SK-N-SH treated with all-trans-retinoic acid at 6 μM for 48 hours (cell line): ENCODE data around the gene RHBDD1.
A peak's percentile ranks its signal among the peaks of the same experiment; 100 is the strongest.

Source experiments
- ATAC-seq: fragments of 200-7000 bp; cut with Tn5 transposase; 3 replicates; pipeline ENCODE4 v1.9.1; 2020; ENCODE audit warnings: mild to moderate bottlenecking, moderate library complexity
- BACH2 ChIP-seq: fragments of 250-450 bp; sonication (Bioruptor Pico); IDR thresholded peaks from 2 replicates; pipeline ENCODE4 v1.9.0; 2021; ENCODE audit warnings: mild to moderate bottlenecking, borderline replicate concordance
- ISL1 ChIP-seq: fragments of 250-450 bp; sonication (Bioruptor Pico); IDR thresholded peaks from 2 replicates; pipeline ENCODE4 v2.1.2; 2022; ENCODE audit warnings: mild to moderate bottlenecking, moderate library complexity
- OSR1 ChIP-seq: fragments of 250-450 bp; sonication (Bioruptor Pico); IDR thresholded peaks from 2 replicates; pipeline ENCODE4 v1.8.0; 2022; ENCODE audit warnings: moderate library complexity, mild to moderate bottlenecking, inconsistent platforms
- TCF4 ChIP-seq: fragments of 250-450 bp; sonication (Bioruptor Pico); IDR thresholded peaks from 2 replicates; pipeline ENCODE4 v1.8.0; 2021; ENCODE audit warnings: mild to moderate bottlenecking, moderate library complexity, borderline replicate concordance
- ZC3H10 ChIP-seq: fragments of 250-450 bp; sonication (Bioruptor Pico); IDR thresholded peaks from 2 replicates; pipeline ENCODE4 v1.5.1; 2021; ENCODE audit warnings: mild to moderate bottlenecking, moderate library complexity
- ZFP3 ChIP-seq: fragments of 250-450 bp; sonication (Bioruptor Pico); IDR thresholded peaks from 2 replicates; pipeline ENCODE4 v1.5.0; 2020; ENCODE audit warnings: mild to moderate bottlenecking, moderate library complexity
- ZFP30 ChIP-seq: fragments of 450-650 bp; formaldehyde crosslinking; IDR thresholded peaks from 2 replicates; pipeline ENCODE4 v1.5.0; 2022; ENCODE audit warnings: mild to moderate bottlenecking, moderate library complexity
- ZNF565 ChIP-seq: fragments of 450-650 bp; formaldehyde crosslinking; conservative IDR thresholded peaks from 2 replicates; pipeline ENCODE4 v1.5.0; 2020; ENCODE audit warnings: low read depth, mild to moderate bottlenecking, moderate library complexity
- ZNF70 ChIP-seq: fragments of 450-650 bp; formaldehyde crosslinking; IDR thresholded peaks from 2 replicates; pipeline ENCODE4 v1.5.0; 2020; ENCODE audit warnings: mild to moderate bottlenecking, moderate library complexity
- ZNF8 ChIP-seq: fragments of 450-650 bp; formaldehyde crosslinking; IDR thresholded peaks from 2 replicates; pipeline ENCODE4 v1.5.0; 2020; ENCODE audit warnings: mild to moderate bottlenecking, moderate library complexity
- TF ChIP-seq, protein P1 (sequence below): fragments of 250-450 bp; sonication (Bioruptor Pico); IDR thresholded peaks from 2 replicates; pipeline ENCODE4 v1.5.1; 2020; ENCODE audit warnings: low read depth, mild to moderate bottlenecking, moderate library complexity
- TF ChIP-seq, protein P2 (sequence below): fragments of 250-450 bp; sonication (Bioruptor Pico); IDR thresholded peaks from 2 replicates; pipeline ENCODE4 v1.8.0; 2020; ENCODE audit warnings: mild to moderate bottlenecking, moderate library complexity, borderline replicate concordance
- TF ChIP-seq, protein P3 (sequence below): fragments of 250-450 bp; sonication (Bioruptor Pico); IDR thresholded peaks from 2 replicates; pipeline ENCODE4 v1.5.0; 2020; ENCODE audit warnings: mild to moderate bottlenecking, moderate library complexity
- TF ChIP-seq, protein P4 (sequence below): fragments of 250-450 bp; sonication (Bioruptor Pico); IDR thresholded peaks from 2 replicates; pipeline ENCODE4 v1.5.1; 2021; ENCODE audit warnings: mild to moderate bottlenecking, moderate library complexity
- TF ChIP-seq, protein P5 (sequence below): fragments of 250-450 bp; sonication (Bioruptor Pico); IDR thresholded peaks from 2 replicates; pipeline ENCODE4 v1.8.0; 2021; ENCODE audit warnings: low read depth, mild to moderate bottlenecking, moderate library complexity, borderline replicate concordance

Gene RHBDD1

DNA sequence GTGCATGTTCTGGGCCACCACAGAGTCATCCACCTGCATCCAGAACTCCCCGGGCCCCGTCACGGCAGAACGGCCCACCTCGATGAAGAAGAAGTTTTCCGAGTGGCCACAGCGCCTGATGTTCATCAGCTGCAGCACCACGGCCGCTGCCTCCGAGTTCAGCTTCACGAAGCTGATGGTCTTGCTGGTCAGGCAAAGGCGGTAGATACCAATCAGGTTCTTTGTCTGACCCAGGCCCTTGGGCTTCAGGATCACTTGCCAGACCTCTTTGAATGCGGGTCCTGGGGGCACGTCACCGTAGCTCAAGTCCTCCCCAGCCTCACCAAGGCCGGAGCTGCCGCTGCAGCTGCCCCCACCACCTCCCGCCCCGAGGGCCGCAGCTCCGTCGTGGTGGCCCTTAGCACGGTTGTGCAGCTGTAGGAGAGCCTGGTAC, 37.8 kb upstream of the RHBDD1 start:
- TF ChIP-seq ZNF565 (CRISPR knock-in tag) = no peak
- no peak for TF ChIP-seq OSR1 (CRISPR knock-in tag)
- no peak for TF ChIP-seq ZFP3 (CRISPR knock-in tag)
- no peak for TF ChIP-seq BACH2 (CRISPR knock-in tag)
- TF ChIP-seq, protein P1, sequence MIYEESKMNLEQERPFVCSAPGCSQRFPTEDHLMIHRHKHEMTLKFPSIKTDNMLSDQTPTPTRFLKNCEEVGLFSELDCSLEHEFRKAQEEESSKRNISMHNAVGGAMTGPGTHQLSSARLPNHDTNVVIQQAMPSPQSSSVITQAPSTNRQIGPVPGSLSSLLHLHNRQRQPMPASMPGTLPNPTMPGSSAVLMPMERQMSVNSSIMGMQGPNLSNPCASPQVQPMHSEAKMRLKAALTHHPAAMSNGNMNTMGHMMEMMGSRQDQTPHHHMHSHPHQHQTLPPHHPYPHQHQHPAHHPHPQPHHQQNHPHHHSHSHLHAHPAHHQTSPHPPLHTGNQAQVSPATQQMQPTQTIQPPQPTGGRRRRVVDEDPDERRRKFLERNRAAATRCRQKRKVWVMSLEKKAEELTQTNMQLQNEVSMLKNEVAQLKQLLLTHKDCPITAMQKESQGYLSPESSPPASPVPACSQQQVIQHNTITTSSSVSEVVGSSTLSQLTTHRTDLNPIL (CRISPR knock-in tag) = no peak
- TF ChIP-seq ISL1 (CRISPR knock-in tag) = no peak
- TF ChIP-seq, protein P2, sequence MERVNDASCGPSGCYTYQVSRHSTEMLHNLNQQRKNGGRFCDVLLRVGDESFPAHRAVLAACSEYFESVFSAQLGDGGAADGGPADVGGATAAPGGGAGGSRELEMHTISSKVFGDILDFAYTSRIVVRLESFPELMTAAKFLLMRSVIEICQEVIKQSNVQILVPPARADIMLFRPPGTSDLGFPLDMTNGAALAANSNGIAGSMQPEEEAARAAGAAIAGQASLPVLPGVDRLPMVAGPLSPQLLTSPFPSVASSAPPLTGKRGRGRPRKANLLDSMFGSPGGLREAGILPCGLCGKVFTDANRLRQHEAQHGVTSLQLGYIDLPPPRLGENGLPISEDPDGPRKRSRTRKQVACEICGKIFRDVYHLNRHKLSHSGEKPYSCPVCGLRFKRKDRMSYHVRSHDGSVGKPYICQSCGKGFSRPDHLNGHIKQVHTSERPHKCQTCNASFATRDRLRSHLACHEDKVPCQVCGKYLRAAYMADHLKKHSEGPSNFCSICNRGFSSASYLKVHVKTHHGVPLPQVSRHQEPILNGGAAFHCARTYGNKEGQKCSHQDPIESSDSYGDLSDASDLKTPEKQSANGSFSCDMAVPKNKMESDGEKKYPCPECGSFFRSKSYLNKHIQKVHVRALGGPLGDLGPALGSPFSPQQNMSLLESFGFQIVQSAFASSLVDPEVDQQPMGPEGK (CRISPR knock-in tag) = no peak
- no peak for TF ChIP-seq ZC3H10
- TF ChIP-seq ZFP30 (CRISPR knock-in tag) = no peak
- TF ChIP-seq, protein P3, sequence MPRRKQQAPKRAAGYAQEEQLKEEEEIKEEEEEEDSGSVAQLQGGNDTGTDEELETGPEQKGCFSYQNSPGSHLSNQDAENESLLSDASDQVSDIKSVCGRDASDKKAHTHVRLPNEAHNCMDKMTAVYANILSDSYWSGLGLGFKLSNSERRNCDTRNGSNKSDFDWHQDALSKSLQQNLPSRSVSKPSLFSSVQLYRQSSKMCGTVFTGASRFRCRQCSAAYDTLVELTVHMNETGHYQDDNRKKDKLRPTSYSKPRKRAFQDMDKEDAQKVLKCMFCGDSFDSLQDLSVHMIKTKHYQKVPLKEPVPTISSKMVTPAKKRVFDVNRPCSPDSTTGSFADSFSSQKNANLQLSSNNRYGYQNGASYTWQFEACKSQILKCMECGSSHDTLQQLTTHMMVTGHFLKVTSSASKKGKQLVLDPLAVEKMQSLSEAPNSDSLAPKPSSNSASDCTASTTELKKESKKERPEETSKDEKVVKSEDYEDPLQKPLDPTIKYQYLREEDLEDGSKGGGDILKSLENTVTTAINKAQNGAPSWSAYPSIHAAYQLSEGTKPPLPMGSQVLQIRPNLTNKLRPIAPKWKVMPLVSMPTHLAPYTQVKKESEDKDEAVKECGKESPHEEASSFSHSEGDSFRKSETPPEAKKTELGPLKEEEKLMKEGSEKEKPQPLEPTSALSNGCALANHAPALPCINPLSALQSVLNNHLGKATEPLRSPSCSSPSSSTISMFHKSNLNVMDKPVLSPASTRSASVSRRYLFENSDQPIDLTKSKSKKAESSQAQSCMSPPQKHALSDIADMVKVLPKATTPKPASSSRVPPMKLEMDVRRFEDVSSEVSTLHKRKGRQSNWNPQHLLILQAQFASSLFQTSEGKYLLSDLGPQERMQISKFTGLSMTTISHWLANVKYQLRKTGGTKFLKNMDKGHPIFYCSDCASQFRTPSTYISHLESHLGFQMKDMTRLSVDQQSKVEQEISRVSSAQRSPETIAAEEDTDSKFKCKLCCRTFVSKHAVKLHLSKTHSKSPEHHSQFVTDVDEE (CRISPR knock-in tag) = no peak
- TF ChIP-seq, protein P4, sequence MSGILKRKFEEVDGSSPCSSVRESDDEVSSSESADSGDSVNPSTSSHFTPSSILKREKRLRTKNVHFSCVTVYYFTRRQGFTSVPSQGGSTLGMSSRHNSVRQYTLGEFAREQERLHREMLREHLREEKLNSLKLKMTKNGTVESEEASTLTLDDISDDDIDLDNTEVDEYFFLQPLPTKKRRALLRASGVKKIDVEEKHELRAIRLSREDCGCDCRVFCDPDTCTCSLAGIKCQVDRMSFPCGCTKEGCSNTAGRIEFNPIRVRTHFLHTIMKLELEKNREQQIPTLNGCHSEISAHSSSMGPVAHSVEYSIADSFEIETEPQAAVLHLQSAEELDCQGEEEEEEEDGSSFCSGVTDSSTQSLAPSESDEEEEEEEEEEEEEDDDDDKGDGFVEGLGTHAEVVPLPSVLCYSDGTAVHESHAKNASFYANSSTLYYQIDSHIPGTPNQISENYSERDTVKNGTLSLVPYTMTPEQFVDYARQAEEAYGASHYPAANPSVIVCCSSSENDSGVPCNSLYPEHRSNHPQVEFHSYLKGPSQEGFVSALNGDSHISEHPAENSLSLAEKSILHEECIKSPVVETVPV (CRISPR knock-in tag) = no peak
- TF ChIP-seq, protein P5, sequence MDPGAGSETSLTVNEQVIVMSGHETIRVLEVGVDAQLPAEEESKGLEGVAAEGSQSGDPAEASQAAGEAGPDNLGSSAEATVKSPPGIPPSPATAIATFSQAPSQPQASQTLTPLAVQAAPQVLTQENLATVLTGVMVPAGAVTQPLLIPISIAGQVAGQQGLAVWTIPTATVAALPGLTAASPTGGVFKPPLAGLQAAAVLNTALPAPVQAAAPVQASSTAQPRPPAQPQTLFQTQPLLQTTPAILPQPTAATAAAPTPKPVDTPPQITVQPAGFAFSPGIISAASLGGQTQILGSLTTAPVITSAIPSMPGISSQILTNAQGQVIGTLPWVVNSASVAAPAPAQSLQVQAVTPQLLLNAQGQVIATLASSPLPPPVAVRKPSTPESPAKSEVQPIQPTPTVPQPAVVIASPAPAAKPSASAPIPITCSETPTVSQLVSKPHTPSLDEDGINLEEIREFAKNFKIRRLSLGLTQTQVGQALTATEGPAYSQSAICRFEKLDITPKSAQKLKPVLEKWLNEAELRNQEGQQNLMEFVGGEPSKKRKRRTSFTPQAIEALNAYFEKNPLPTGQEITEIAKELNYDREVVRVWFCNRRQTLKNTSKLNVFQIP (CRISPR knock-in tag) = no peak
- ATAC-seq = no peak

DNA sequence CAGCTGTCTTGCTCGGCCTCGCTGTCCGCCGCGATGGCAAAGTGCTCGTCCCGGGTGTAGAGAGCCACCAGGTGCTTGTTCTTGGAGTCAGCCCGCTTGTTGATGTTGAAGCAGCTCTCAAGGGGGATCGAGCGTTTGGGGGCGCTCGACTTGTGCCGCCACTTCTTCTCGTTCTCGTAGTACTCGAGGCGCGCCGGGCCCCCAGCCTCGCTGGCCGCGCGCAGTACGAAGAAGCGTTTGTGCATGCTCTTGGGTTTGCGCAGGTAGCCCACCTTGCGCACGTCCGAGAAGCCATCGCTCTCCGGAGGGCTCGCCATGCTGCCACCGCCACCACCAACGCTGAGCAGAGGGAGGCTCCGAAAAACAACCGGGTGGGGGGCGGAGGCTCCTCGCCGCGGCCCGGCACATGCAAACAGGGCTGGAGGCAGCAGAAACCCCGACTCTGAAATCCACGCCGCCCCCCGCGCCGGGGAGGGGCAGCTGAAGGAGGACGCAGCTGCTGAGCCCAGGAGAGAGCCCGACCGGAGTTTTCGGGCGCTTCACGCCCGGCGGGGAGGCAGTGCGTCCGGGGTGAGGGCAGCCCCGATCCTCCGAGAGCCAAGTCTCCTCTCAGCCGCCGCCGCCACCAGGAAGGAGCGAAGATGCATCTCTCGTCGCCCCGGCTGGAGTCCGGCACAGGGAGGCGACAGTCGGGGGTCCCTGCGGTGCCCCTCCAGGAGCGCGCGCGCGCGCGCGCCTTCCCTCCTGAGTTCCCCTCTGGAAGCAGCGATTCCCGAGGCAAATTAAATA, 37.2 kb upstream of the RHBDD1 start:
- ATAC-seq = peak; percentile 3; the same call in 2 of the 3 replicates
- TF ChIP-seq ZNF70 (no peak), ZNF8 (CRISPR knock-in tag) (no peak), TCF4 (CRISPR knock-in tag) (no peak)
- TF ChIP-seq, protein P4 (CRISPR knock-in tag) = no peak
- TF ChIP-seq, protein P1 (CRISPR knock-in tag) = no peak
